AG04450 (cell line): Measurements from ENCODE around the gene KIF26B. TPM values are rescaled to one million over a fixed set of nuclear protein-coding genes. Genes with fewer than 3 reads are reported as not detected.
A peak's percentile ranks its signal among the peaks of the same experiment; 100 is the strongest.

Experiments used
- CTCF ChIA-PET: fragments of 300-600, 350-600 bp; formaldehyde crosslinking; extraction: SDS; loops from one replicate; lab custom pipeline; 2022; ENCODE audit warnings: antibody characterized with exemption, inconsistent platforms; lab: Charles Lee
- POLR2A ChIA-PET: fragments of 350-600 bp; formaldehyde crosslinking; extraction: SDS; loops from one replicate; lab custom pipeline; 2021; ENCODE audit warnings: antibody characterized with exemption, inconsistent platforms; lab: Yijun Ruan, JAX
- DNase-seq: peaks from one replicate; pipeline ENCODE4 v3.0.0-alpha.2; 2011; ENCODE audit warnings: low read depth, low spot score
- H3K27ac ChIP-seq: one replicate; pipeline ENCODE4 v1.5.1; 2012; ENCODE audit warnings: low read depth, low read length, control low read depth
- H3K27me3 ChIP-seq: one replicate; pipeline ENCODE4 v1.6.0; 2012; ENCODE audit warnings: low read length; ENCODE audit not compliant: control insufficient read depth, insufficient read depth
- H3K4me3 ChIP-seq: 2 replicates; pipeline ENCODE4 v1.5.1; 2011; ENCODE audit warnings: mild to moderate bottlenecking, low read depth, low read length, control low read depth
- H3K9me3 ChIP-seq: 2 replicates; pipeline ENCODE4 v1.5.1; 2012; ENCODE audit warnings: low read length; ENCODE audit not compliant: control insufficient read depth, insufficient read depth
- polyA plus RNA-seq: library from polyadenylated mRNA; depleted of rRNA; stranded (reverse); fragments of >200 nt; gene quantifications from 2 replicates; pipeline ENCODE4 v1.2.3, GENCODE V29; 2011
- TF ChIP-seq, protein P1 (sequence below): IDR thresholded peaks from 2 replicates; pipeline ENCODE4 v1.5.1; 2011; ENCODE audit warnings: low read depth, low read length, control low read depth, inconsistent platforms

The KIF26B gene
- polyA plus RNA-seq, 1 experiment, result 2.4 TPM

DNA sequence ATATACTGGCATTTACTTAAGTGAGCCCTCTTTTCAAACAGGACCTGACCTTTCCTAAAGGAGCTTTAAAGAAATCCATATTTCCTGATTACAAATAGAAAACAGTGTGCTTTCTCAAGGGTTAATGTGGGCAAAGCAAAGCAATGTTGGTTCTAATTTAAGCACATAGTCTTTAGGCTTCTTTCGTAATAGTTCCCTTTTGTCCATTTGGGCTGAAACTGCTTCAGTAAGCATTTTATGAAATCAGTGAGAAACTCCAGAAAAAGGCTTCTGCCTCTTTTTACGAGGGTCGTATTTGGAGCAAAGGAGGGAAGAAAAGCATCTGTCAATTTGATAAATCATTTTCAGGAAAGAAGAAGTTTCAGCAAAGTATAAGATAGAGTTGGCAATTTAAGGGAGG lies 331.2 kb downstream of the KIF26B start:
- Histone ChIP-seq H3K27ac (no peak overlapping the region), H3K27me3 (no peaks in the 10 kb centered on the region), H3K4me3 (no peak overlapping the region), H3K9me3 (no peaks in the 10 kb centered on the region)
- ChIA-PET CTCF (no interaction called here), POLR2A (no interaction called here)
- no peak for DNase-seq
- TF ChIP-seq, protein P1, sequence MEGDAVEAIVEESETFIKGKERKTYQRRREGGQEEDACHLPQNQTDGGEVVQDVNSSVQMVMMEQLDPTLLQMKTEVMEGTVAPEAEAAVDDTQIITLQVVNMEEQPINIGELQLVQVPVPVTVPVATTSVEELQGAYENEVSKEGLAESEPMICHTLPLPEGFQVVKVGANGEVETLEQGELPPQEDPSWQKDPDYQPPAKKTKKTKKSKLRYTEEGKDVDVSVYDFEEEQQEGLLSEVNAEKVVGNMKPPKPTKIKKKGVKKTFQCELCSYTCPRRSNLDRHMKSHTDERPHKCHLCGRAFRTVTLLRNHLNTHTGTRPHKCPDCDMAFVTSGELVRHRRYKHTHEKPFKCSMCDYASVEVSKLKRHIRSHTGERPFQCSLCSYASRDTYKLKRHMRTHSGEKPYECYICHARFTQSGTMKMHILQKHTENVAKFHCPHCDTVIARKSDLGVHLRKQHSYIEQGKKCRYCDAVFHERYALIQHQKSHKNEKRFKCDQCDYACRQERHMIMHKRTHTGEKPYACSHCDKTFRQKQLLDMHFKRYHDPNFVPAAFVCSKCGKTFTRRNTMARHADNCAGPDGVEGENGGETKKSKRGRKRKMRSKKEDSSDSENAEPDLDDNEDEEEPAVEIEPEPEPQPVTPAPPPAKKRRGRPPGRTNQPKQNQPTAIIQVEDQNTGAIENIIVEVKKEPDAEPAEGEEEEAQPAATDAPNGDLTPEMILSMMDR, result no peak

DNA sequence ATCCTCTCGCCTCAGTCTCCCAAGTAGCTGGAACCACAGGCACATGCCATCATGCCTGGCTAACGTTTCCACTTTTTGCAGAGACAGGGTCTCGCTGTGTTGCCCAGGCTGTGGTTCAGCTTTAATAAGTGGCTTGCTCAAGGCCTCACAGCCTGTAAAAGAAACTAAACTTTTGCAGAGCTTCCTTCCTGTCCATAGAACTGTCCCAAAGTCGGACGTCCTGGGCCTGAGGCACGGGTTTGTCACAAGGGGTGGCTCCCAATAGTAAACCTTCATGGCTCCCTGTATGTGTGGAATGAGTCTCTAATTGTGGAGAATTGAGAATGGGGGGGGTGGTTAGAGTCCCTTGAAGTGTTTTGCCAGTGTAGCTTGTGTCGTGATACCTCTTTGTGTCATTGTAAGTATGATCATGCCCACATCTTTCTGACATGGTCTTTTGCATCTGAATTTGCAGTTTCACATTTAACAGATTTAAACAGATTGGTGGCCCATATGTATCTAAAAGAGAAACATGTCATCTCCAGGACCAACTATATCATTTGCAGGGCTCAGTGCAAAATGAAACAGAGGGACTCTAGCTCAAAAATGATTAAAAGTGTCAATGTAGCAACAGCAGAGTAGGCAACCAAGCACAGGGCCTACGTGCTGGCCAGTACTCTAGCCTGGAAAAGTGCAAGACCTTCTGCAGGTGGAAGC lies 332.1 kb downstream of the KIF26B start:
- Histone ChIP-seq H3K9me3 (no peaks in the 10 kb centered on the region), H3K4me3 (no peak overlapping the region), H3K27me3 (no peaks in the 10 kb centered on the region), H3K27ac (no peak overlapping the region)
- CTCF ChIA-PET, result no interaction called here
- TF ChIP-seq, protein P1, result no peak
- POLR2A ChIA-PET, result no interaction called here
- no peak for DNase-seq

DNA sequence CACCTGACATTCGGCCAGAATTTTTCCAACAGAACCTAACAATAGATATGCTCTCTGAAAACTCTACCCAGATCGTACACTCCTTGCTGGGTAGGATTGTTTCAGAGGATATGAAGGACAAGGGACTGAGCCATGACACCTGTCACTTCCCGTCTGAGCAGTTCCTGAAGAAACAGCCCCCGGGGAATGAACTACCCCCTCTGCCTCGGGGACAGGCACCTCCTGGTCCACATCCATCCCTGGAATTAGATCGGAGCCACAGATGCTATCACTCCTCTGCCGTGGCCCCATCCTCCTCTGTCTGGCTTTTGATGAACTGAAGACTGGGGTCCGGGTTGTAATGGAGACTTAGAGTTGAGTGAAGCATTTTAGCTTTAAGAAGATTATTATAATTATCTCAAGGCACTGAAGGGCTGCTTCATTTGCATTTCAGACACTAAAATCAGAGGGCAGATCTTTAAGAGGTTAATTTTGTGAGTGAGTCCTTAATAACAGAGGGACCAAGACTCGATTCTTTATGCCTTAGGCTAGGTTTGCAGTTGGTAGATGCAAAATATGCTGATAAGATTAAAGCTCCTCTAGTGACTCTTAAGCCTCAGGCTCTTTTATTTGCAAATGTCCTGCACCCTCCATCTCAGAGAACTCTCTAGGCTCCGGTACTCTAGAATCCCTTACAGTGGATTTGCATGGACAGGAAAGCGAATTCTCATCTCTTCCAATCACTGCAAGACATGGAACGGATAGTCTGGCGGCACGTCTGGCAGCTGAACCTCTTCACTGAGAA lies 333.8 kb downstream of the KIF26B start:
- TF ChIP-seq, protein P1, result no peak
- POLR2A ChIA-PET, result no interaction called here
- CTCF ChIA-PET, result no interaction called here
- no peaks in the 10 kb centered on the region for H3K9me3 ChIP-seq
- no peak for DNase-seq
- H3K27ac ChIP-seq, result no peak overlapping the region
- no peak overlapping the region for H3K4me3 ChIP-seq
- no peaks in the 10 kb centered on the region for H3K27me3 ChIP-seq

DNA sequence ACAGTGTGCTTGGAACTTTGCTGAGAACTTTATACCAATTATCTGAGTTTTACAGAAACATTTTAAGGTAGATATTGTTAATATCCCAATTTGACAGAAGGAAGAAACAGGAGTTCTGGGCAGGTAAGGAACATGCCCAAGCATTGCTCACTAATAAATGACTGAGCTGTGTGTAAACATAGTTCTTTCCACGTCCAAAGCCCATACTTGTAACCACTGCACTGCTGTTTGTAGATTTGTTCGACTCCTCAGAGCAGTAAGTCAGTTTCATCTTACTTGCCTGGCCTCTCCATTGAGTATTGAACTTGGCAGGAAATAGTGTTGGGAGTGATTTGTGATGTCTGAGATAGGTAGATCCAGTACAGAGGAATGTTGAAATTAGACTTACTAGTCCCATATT lies 335.1 kb downstream of the KIF26B start:
- no peak overlapping the region for H3K4me3 ChIP-seq
- ChIA-PET POLR2A (no interaction called here), CTCF (no interaction called here)
- DNase-seq, result no peak
- TF ChIP-seq, protein P1, result no peak
- no peaks in the 10 kb centered on the region for H3K9me3 ChIP-seq
- no peak overlapping the region for H3K27ac ChIP-seq
- H3K27me3 ChIP-seq, result no peaks in the 10 kb centered on the region

DNA sequence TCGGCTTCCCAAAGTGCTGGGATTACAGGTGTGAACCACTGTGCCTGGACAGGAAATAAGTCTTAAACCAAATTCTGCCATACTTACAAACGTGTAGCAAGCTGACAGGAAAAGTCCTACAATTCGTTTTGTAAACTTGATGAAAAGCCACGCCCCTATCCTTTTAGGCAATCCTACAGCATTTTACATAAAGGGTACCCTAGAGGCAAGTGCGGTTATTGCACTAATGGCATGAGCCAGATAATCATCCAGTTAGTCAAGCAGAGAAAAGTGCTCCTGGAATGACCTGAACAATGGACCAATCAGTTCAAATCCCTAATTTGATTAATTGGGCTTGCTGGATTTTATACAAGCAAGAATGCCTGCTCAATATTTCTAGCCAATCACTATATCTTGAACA lies 338.2 kb downstream of the KIF26B start:
- no peaks in the 10 kb centered on the region for H3K27me3 ChIP-seq
- H3K9me3 ChIP-seq, result no peaks in the 10 kb centered on the region
- CTCF ChIA-PET, result no interaction called here
- TF ChIP-seq, protein P1, result peak; percentile 25; the same call in 1 of the 2 replicates
- H3K27ac ChIP-seq, result no peak overlapping the region
- POLR2A ChIA-PET, result no interaction called here
- H3K4me3 ChIP-seq, result no peak overlapping the region
- DNase-seq, result no peak
